ENCODE data around the gene HTRA3. TPM values are rescaled to one million over a fixed set of nuclear protein-coding genes. Genes with fewer than 3 reads are reported as not detected.

Gene HTRA3
- total and polyA plus RNA-seq, 4 donors = 0.36 to 1.2 (median 1.1) TPM

- Histone ChIP-seq H3K4me3 (ENCODE audit: low read depth in 1 of 3, low read length in 3 of 3) (no peak overlapping the region), H3K27me3 (ENCODE audit: control insufficient read depth in 4 of 4, insufficient read depth in 4 of 4, low read length in 3 of 4) (no peaks in the 10 kb centered on the region), H3K4me1 (ENCODE audit: control insufficient read depth in 4 of 4, insufficient read depth in 4 of 4, low read length in 3 of 4) (no peaks in the 10 kb centered on the region), H3K9me3 (ENCODE audit: control insufficient read depth in 4 of 4, low read length in 3 of 4) (no peaks in the 10 kb centered on the region), H3K27ac (ENCODE audit: low read depth in 1 of 2, low read length in 2 of 2) (no peak overlapping the region), H3K9ac (ENCODE audit: low read depth in 1 of 2, low read length in 2 of 2) (no peak overlapping the region), H3K36me3 (ENCODE audit: control insufficient read depth in 4 of 4, insufficient read depth in 3 of 4, low read depth in 1 of 4, low read length in 3 of 4) (no peaks in the 10 kb centered on the region)
- 92% methylated on average over 11 of the region's 11 CpGs for WGBS
- DNase-seq (ENCODE audit: low spot score) = no peak
- TF ChIP-seq TAF1 (conservative IDR thresholded peaks at IDR 0.05) (no peak), ATF3 (IDR thresholded peaks at IDR 0.05) (no peak), EGR1 (IDR thresholded peaks at IDR 0.05; ENCODE audit: low read depth in 2 of 2) (no peak), HNF4A (conservative IDR thresholded peaks at IDR 0.05) (no peak), FOXA1 (IDR thresholded peaks at IDR 0.05) (no peak)
These were observed 74.4 kb downstream of the HTRA3 start for GRCh38 chr4:8343967-8344331.

DNA sequence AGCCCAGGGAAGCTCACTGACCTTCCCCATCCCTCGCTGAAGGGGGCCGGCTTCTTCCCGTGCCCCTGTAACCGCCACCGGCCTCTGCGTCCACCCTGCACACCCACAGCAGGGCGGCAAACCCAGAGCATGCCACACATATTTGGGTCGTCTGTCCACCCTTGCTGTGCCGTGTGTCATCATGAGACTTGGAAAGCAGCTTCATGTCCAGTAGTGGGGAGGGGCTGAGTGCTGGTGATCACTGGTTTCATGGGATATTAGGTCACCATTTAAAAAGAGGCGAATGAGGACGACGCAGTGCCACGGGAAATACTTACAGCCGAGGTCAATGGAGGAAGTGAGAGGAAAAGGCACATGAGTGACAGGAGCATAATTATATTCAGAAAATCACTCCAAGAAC is 74.8 kb downstream of the HTRA3 start:
- Histone ChIP-seq H3K27me3 (ENCODE audit: control insufficient read depth in 4 of 4, insufficient read depth in 4 of 4, low read length in 3 of 4) (no peaks in the 10 kb centered on the region), H3K4me3 (ENCODE audit: low read depth in 1 of 3, low read length in 3 of 3) (no peak overlapping the region), H3K9me3 (ENCODE audit: control insufficient read depth in 4 of 4, low read length in 3 of 4) (no peaks in the 10 kb centered on the region), H3K9ac (ENCODE audit: low read depth in 1 of 2, low read length in 2 of 2) (no peak overlapping the region), H3K36me3 (ENCODE audit: control insufficient read depth in 4 of 4, insufficient read depth in 3 of 4, low read depth in 1 of 4, low read length in 3 of 4) (no peaks in the 10 kb centered on the region), H3K4me1 (ENCODE audit: control insufficient read depth in 4 of 4, insufficient read depth in 4 of 4, low read length in 3 of 4) (no peaks in the 10 kb centered on the region), H3K27ac (ENCODE audit: low read depth in 1 of 2, low read length in 2 of 2) (no peak overlapping the region)
- DNase-seq (ENCODE audit: low spot score) = no peak
- WGBS = 83% methylated on average over 14 of the region's 14 CpGs
- TF ChIP-seq TAF1 (conservative IDR thresholded peaks at IDR 0.05) (no peak), HNF4G (IDR thresholded peaks at IDR 0.05) (no peak), NR2F2 (IDR thresholded peaks at IDR 0.05) (no peak), RAD21 (IDR thresholded peaks at IDR 0.05) (no peak), EGR1 (IDR thresholded peaks at IDR 0.05; ENCODE audit: low read depth in 2 of 2) (no peak), RXRA (IDR thresholded peaks at IDR 0.05) (no peak), GABPA (IDR thresholded peaks at IDR 0.05 in 1 of 2, conservative IDR thresholded peaks at IDR 0.05 in 1 of 2) (no peak), FOXA2 (IDR thresholded peaks at IDR 0.05) (no peak), SP1 (IDR thresholded peaks at IDR 0.05) (no peak), JUND (IDR thresholded peaks at IDR 0.05) (no peak)
- TF ChIP-seq, protein P1, sequence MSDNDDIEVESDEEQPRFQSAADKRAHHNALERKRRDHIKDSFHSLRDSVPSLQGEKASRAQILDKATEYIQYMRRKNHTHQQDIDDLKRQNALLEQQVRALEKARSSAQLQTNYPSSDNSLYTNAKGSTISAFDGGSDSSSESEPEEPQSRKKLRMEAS (IDR thresholded peaks at IDR 0.05) = no peak

DNA sequence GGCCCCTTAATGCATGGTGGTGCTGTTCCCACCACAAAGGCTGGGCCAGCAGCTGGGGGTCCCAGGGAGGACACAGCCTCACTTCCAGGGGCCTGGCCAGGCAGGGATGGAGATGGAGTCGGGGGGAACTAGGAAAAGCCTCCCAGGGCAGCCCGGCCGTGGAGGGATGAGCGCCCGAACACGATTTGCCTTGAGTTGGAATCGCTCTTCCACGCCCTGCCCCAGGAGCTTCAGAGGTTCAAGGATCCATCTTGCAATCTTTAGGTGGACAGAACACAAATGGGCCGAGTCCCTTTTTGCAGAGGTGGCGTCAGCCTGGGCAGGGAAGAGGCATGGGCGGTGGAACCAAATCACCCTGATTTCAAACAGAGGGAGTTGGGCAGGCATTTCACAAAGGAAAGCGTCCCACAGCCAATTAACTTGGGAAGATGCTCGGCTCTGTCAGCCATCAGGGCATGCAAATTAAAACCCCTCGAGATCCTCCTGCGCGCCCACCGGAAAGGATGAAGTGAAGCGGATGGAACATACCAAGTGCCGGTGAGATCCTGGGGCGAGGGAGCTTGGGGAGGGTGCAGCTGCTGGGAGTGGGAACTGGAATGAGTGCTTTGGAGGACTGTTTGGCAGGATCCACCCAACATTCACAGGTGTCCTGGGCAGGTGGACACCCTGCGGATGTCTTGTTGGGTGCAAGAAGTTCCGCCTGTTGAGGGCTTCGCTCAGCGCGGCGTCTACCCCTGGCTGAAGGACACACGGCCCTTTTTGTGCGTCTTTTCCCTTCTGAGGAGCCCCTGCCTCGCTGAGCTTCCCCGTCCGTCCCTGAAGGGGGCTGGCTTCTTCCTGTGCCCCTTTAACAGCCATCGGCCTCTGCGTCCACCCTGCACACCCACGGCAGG is 75.7 kb downstream of the HTRA3 start:
- no peak overlapping the region for H3K9ac ChIP-seq (ENCODE audit: low read depth in 1 of 2, low read length in 2 of 2)
- H3K9me3 ChIP-seq (ENCODE audit: control insufficient read depth in 4 of 4, low read length in 3 of 4) = no peaks in the 10 kb centered on the region
- WGBS = 92% methylated on average over 34 of the region's 34 CpGs
- no peaks in the 10 kb centered on the region for H3K27me3 ChIP-seq (ENCODE audit: control insufficient read depth in 4 of 4, insufficient read depth in 4 of 4, low read length in 3 of 4)
- H3K4me3 ChIP-seq (ENCODE audit: low read depth in 1 of 3, low read length in 3 of 3) = no peak overlapping the region
- H3K36me3 ChIP-seq (ENCODE audit: control insufficient read depth in 4 of 4, insufficient read depth in 3 of 4, low read depth in 1 of 4, low read length in 3 of 4) = no peaks in the 10 kb centered on the region
- no peak overlapping the region for H3K27ac ChIP-seq (ENCODE audit: low read depth in 1 of 2, low read length in 2 of 2)
- DNase-seq (ENCODE audit: low spot score) = no peak
- no peaks in the 10 kb centered on the region for H3K4me1 ChIP-seq (ENCODE audit: control insufficient read depth in 4 of 4, insufficient read depth in 4 of 4, low read length in 3 of 4)
- no peak for TF ChIP-seq EGR1 (IDR thresholded peaks at IDR 0.05; ENCODE audit: low read depth in 2 of 2)
- no peak for TF ChIP-seq GABPA (IDR thresholded peaks at IDR 0.05 in 1 of 2, conservative IDR thresholded peaks at IDR 0.05 in 1 of 2)
- TF ChIP-seq RAD21 (IDR thresholded peaks at IDR 0.05) = no peak
- TF ChIP-seq JUND (IDR thresholded peaks at IDR 0.05) = no peak
- no peak for TF ChIP-seq YY1 (IDR thresholded peaks at IDR 0.05)
- TF ChIP-seq SP1 (IDR thresholded peaks at IDR 0.05) = no peak
- TF ChIP-seq ATF3 (IDR thresholded peaks at IDR 0.05) = no peak

Measured in liver (tissue), 9 donors.